Measurements from ENCODE around the gene TRERF1.

Gene TRERF1

DNA sequence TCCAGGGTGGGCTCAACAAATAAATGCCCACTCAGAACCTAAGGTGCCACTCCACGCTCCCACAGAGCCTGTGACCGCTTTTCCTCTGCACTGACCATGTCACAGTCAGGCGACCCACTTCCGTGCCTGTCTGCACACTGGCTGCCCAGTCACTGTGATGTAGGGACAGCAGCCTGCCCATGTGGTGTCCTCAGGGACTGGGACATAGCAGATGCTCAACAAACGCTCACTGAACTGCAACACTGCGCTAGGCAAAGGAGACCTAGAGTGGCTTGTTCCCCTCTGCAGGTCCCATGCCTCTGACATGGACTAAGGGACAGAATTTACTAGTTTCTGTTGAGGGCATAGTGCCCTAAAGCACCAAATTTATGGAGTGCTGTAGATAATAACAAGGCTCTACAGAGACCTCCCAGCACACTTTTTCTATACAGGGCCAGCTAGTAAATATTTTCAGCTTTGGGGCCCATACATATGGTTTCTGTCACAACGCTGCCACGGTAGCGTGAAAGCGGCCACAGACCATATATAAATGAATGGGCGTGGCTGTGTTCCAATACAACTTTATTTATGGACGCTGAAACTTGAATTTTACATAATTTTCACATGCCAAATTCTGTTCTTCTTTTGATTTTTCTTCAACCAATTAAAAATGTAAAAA, 176.2 kb downstream of the TRERF1 start:
- Histone ChIP-seq H3K79me1 (replicated peaks; ENCODE audit: low read length, poor library complexity, severe bottlenecking) (peaks cover 8% of the 10 kb centered on the region), H3K4me3 (ENCODE audit: insufficient read depth in 1 of 2, low read depth in 1 of 2, low read length in 2 of 2) (peak overlapping the region in 1 of 2 experiments; percentile 20), H2AK5ac (ENCODE audit: low read length, severe bottlenecking) (no peak overlapping the region), H3K9ac (ENCODE audit: low read length) (peak overlapping the region; percentile 71), H4K8ac (ENCODE audit: low read length) (peak overlapping the region; percentile 27), H2BK15ac (ENCODE audit: low read depth, poor library complexity, severe bottlenecking) (no peak overlapping the region), H2BK120ac (ENCODE audit: low read depth, low read length) (no peak overlapping the region), H3K18ac (ENCODE audit: low read depth in 1 of 2, low read length in 2 of 2) (no peak overlapping the region), H3K9me3 (ENCODE audit: control insufficient read depth, low read length) (no peaks in the 10 kb centered on the region), H2AFZ (ENCODE audit: low read depth, low read length) (no peak overlapping the region), H3K4ac (ENCODE audit: low read depth in 1 of 2, low read length in 2 of 2) (no peak overlapping the region), H3K27ac (ENCODE audit: low read length, poor library complexity, severe bottlenecking) (no peak overlapping the region), H3K36me3 (ENCODE audit: control insufficient read depth in 1 of 2, insufficient read depth in 2 of 2, low read depth in 1 of 2, low read length in 2 of 2) (peaks cover 0 to 8% of the 10 kb centered on the region in 2 experiments), H3K14ac (ENCODE audit: low read length in 2 of 2) (no peak overlapping the region), H2BK5ac (ENCODE audit: low read depth, low read length, poor library complexity, severe bottlenecking) (no peak overlapping the region), H2BK12ac (ENCODE audit: low read length in 2 of 2) (peak overlapping the region in 1 of 2 experiments; percentile 34), H3K4me1 (ENCODE audit: control insufficient read depth, insufficient read depth, low read depth, low read length) (peaks cover 15% of the 10 kb centered on the region), H4K91ac (ENCODE audit: low read length) (peak overlapping the region; percentile 78), H3K27me3 (ENCODE audit: control insufficient read depth in 1 of 2, insufficient read depth in 1 of 2, low read length in 2 of 2) (no peaks in the 10 kb centered on the region), H3K23ac (ENCODE audit: low read length in 2 of 2) (no peak overlapping the region), H3K4me2 (ENCODE audit: low read length, poor library complexity, severe bottlenecking) (no peak overlapping the region)
- WGBS, result 97% methylated on average over 12 of the region's 12 CpGs
- no peak for DNase-seq

DNA sequence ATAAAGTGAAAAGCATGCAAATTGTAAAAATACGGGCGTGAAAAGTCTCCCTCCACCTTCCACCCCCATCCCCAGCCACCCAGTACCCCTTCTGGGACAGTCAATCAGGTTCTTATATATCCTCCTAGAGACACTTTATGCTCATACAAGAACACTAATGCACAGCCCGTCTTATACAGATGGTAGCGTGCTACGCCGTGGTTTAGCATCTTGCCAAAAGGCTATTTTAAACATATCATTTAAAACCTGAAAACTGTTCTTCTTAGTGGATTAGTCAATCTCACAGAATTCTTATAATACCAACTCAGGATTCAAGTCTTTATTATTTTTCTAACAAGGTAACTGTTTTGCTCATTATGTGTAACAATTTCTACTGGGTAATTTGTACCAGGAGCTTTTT, 176.8 kb downstream of the TRERF1 start:
- 97% methylated on average over 6 of the region's 6 CpGs for WGBS
- H3K4ac ChIP-seq (ENCODE audit: low read depth in 1 of 2, low read length in 2 of 2), result no peak overlapping the region

DNA sequence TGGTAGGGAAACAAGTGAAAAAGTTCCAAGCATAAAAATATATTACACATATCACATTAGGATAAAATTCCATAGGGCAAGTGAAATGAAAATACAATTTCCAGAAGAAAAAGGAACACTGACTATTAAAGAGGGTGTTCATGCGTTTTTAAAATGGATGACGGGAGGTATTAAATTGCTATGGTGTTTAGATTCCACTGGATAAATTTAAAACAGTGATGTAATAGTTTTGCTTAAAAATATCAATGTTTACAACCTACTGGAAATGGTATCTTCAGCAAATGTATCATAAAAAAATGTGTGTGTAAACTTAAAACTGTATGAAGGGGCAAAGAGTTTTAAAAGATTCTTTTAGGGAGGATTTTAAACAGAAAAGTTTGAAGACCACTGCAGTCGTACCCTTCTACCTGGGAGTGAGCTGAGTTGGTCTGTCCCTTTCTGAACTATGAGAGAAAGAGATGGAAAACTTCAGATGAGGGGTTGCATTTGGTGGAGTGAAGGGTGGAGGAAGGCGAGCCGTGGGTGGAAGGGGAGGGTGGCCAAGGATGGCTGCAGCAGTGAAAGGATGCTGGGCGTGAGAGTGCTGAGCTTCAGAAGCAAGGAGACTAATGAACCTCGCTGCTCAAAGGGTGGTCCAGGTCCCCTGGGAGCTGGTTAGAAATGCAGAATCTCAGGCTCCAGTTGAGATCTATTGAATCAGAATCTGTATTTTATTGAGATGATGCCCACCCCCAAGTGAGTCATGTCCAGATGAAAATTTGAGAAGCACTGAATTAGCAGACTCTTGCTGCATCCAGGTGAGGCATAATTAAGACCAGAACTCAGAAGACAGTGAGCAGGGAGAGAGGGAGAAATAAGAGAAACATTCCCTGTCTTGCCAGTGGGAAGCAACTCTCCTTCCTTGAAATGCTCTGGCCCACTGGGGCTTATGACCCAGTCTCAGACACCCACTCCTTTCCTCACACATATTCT, 179.6 kb downstream of the TRERF1 start:
- no peak overlapping the region for H2BK15ac ChIP-seq (ENCODE audit: low read depth, poor library complexity, severe bottlenecking)
- H3K23ac ChIP-seq (ENCODE audit: low read length in 2 of 2), result no peak overlapping the region
- no peaks in the 10 kb centered on the region for H3K27me3 ChIP-seq (ENCODE audit: control insufficient read depth in 1 of 2, insufficient read depth in 1 of 2, low read length in 2 of 2)
- no peak overlapping the region for H3K27ac ChIP-seq (ENCODE audit: low read length, poor library complexity, severe bottlenecking)
- H3K36me3 ChIP-seq (ENCODE audit: control insufficient read depth in 1 of 2, insufficient read depth in 2 of 2, low read depth in 1 of 2, low read length in 2 of 2), result peaks cover 17 to 32% of the 10 kb centered on the region in 2 experiments
- H3K18ac ChIP-seq (ENCODE audit: low read depth in 1 of 2, low read length in 2 of 2), result no peak overlapping the region
- 93% methylated on average over 5 of the region's 7 CpGs for WGBS
- peaks cover 8% of the 10 kb centered on the region for H3K79me1 ChIP-seq (replicated peaks; ENCODE audit: low read length, poor library complexity, severe bottlenecking)
- H3K4me1 ChIP-seq (ENCODE audit: control insufficient read depth, insufficient read depth, low read depth, low read length), result no peaks in the 10 kb centered on the region
- H3K9me3 ChIP-seq (ENCODE audit: control insufficient read depth, low read length), result no peaks in the 10 kb centered on the region
- H2BK120ac ChIP-seq (ENCODE audit: low read depth, low read length), result no peak overlapping the region
- H4K8ac ChIP-seq (ENCODE audit: low read length), result peak overlapping the region; percentile 79
- H3K4ac ChIP-seq (ENCODE audit: low read depth in 1 of 2, low read length in 2 of 2), result no peak overlapping the region
- H3K4me2 ChIP-seq (ENCODE audit: low read length, poor library complexity, severe bottlenecking), result no peak overlapping the region
- H2BK12ac ChIP-seq (ENCODE audit: low read length in 2 of 2), result peak overlapping the region in 1 of 2 experiments; percentile 43
- H3K9ac ChIP-seq (ENCODE audit: low read length), result no peak overlapping the region
- no peak overlapping the region for H3K14ac ChIP-seq (ENCODE audit: low read length in 2 of 2)
- H3K4me3 ChIP-seq (ENCODE audit: insufficient read depth in 1 of 2, low read depth in 1 of 2, low read length in 2 of 2), result no peak overlapping the region
- H2BK5ac ChIP-seq (ENCODE audit: low read depth, low read length, poor library complexity, severe bottlenecking), result no peak overlapping the region
- H4K91ac ChIP-seq (ENCODE audit: low read length), result no peak overlapping the region
- H2AK5ac ChIP-seq (ENCODE audit: low read length, severe bottlenecking), result no peak overlapping the region
- no peak for DNase-seq
- no peak overlapping the region for H2AFZ ChIP-seq (ENCODE audit: low read depth, low read length)

More for the DNA sequence above, 176.8 kb downstream of the TRERF1 start:
- Histone ChIP-seq H3K79me1 (replicated peaks; ENCODE audit: low read length, poor library complexity, severe bottlenecking) (peaks cover 8% of the 10 kb centered on the region), H4K8ac (ENCODE audit: low read length) (no peak overlapping the region), H3K14ac (ENCODE audit: low read length in 2 of 2) (no peak overlapping the region), H3K9ac (ENCODE audit: low read length) (no peak overlapping the region), H2BK15ac (ENCODE audit: low read depth, poor library complexity, severe bottlenecking) (no peak overlapping the region), H3K23ac (ENCODE audit: low read length in 2 of 2) (no peak overlapping the region), H2BK120ac (ENCODE audit: low read depth, low read length) (no peak overlapping the region), H2AK5ac (ENCODE audit: low read length, severe bottlenecking) (no peak overlapping the region), H3K27ac (ENCODE audit: low read length, poor library complexity, severe bottlenecking) (no peak overlapping the region), H2BK5ac (ENCODE audit: low read depth, low read length, poor library complexity, severe bottlenecking) (no peak overlapping the region), H2BK12ac (ENCODE audit: low read length in 2 of 2) (no peak overlapping the region), H3K36me3 (ENCODE audit: control insufficient read depth in 1 of 2, insufficient read depth in 2 of 2, low read depth in 1 of 2, low read length in 2 of 2) (peaks cover 0 to 14% of the 10 kb centered on the region in 2 experiments), H3K27me3 (ENCODE audit: control insufficient read depth in 1 of 2, insufficient read depth in 1 of 2, low read length in 2 of 2) (no peaks in the 10 kb centered on the region), H3K18ac (ENCODE audit: low read depth in 1 of 2, low read length in 2 of 2) (no peak overlapping the region), H3K9me3 (ENCODE audit: control insufficient read depth, low read length) (no peaks in the 10 kb centered on the region), H3K4me1 (ENCODE audit: control insufficient read depth, insufficient read depth, low read depth, low read length) (peaks cover 10% of the 10 kb centered on the region), H2AFZ (ENCODE audit: low read depth, low read length) (no peak overlapping the region), H3K4me3 (ENCODE audit: insufficient read depth in 1 of 2, low read depth in 1 of 2, low read length in 2 of 2) (no peak overlapping the region), H4K91ac (ENCODE audit: low read length) (no peak overlapping the region), H3K4me2 (ENCODE audit: low read length, poor library complexity, severe bottlenecking) (no peak overlapping the region)
- no peak for DNase-seq

DNA sequence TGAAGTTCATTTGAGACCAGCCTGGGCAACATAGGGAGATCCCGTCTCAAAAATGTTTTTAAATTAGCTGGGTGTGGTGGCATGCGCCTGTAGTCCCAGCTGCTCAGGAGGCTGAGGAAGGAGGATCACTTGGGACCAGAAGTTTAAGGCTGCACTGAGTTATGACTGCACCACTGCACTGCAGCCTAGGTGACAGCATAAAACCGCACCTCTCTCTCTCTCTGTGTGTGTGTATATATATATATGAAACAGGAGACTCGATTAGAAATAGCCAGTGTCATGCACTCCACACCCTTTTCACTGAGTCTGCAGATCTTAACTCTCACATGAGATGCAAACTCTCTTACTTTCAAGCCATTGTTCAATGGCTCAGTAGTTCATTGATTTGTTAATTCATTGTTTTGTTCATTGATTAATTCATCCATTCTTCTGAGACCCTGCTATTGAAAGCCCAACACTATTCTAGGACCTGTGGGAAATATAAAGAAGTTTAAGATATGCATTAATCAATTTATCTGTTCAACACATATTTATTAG, 181.7 kb downstream of the TRERF1 start:
- H4K91ac ChIP-seq (ENCODE audit: low read length), result no peak overlapping the region
- no peak overlapping the region for H3K18ac ChIP-seq (ENCODE audit: low read depth in 1 of 2, low read length in 2 of 2)
- H2BK5ac ChIP-seq (ENCODE audit: low read depth, low read length, poor library complexity, severe bottlenecking), result no peak overlapping the region
- no peak overlapping the region for H2AFZ ChIP-seq (ENCODE audit: low read depth, low read length)
- H2BK120ac ChIP-seq (ENCODE audit: low read depth, low read length), result no peak overlapping the region
- 100% methylated on average over 2 of the region's 4 CpGs for WGBS
- H2BK15ac ChIP-seq (ENCODE audit: low read depth, poor library complexity, severe bottlenecking), result no peak overlapping the region
- no peaks in the 10 kb centered on the region for H3K4me1 ChIP-seq (ENCODE audit: control insufficient read depth, insufficient read depth, low read depth, low read length)
- H2BK12ac ChIP-seq (ENCODE audit: low read length in 2 of 2), result no peak overlapping the region
- H3K4me3 ChIP-seq (ENCODE audit: insufficient read depth in 1 of 2, low read depth in 1 of 2, low read length in 2 of 2), result no peak overlapping the region
- no peak overlapping the region for H3K4ac ChIP-seq (ENCODE audit: low read depth in 1 of 2, low read length in 2 of 2)
- H3K9me3 ChIP-seq (ENCODE audit: control insufficient read depth, low read length), result no peaks in the 10 kb centered on the region
- H3K9ac ChIP-seq (ENCODE audit: low read length), result no peak overlapping the region
- no peak overlapping the region for H3K23ac ChIP-seq (ENCODE audit: low read length in 2 of 2)
- no peak overlapping the region for H4K8ac ChIP-seq (ENCODE audit: low read length)
- H3K27ac ChIP-seq (ENCODE audit: low read length, poor library complexity, severe bottlenecking), result no peak overlapping the region
- no peak overlapping the region for H2AK5ac ChIP-seq (ENCODE audit: low read length, severe bottlenecking)
- no peak for DNase-seq
- H3K27me3 ChIP-seq (ENCODE audit: control insufficient read depth in 1 of 2, insufficient read depth in 1 of 2, low read length in 2 of 2), result no peaks in the 10 kb centered on the region
- peaks cover 17 to 39% of the 10 kb centered on the region in 2 experiments for H3K36me3 ChIP-seq (ENCODE audit: control insufficient read depth in 1 of 2, insufficient read depth in 2 of 2, low read depth in 1 of 2, low read length in 2 of 2)
- H3K4me2 ChIP-seq (ENCODE audit: low read length, poor library complexity, severe bottlenecking), result no peak overlapping the region
- peaks cover 6% of the 10 kb centered on the region for H3K79me1 ChIP-seq (replicated peaks; ENCODE audit: low read length, poor library complexity, severe bottlenecking)
- no peak overlapping the region for H3K14ac ChIP-seq (ENCODE audit: low read length in 2 of 2)

Measured in mesenchymal stem cell (in vitro differentiated cells and primary cell).